BLaER1 (cell line): ENCODE measurements around the gene TLR6.

Experiments
- H3K27ac ChIP-seq: shearing (Covaris generic); formaldehyde crosslinking; 2 replicates; pipeline ENCODE4 v1.8.1; 2022
- H3K27me3 ChIP-seq: shearing (Covaris generic); formaldehyde crosslinking; 2 replicates; pipeline ENCODE4 v1.8.1; 2022
- H3K36me3 ChIP-seq: shearing (Covaris generic); formaldehyde crosslinking; 2 replicates; pipeline ENCODE4 v1.8.1; 2022
- H3K4me1 ChIP-seq: shearing (Covaris generic); formaldehyde crosslinking; 2 replicates; pipeline ENCODE4 v1.8.1; 2022
- H3K4me2 ChIP-seq: shearing (Covaris generic); formaldehyde crosslinking; 2 replicates; pipeline ENCODE4 v1.8.1; 2022
- H3K4me3 ChIP-seq: shearing (Covaris generic); formaldehyde crosslinking; 2 replicates; pipeline ENCODE4 v1.8.1; 2022
- H3K9ac ChIP-seq: shearing (Covaris generic); formaldehyde crosslinking; 2 replicates; pipeline ENCODE4 v1.8.1; 2022
- H3K9me3 ChIP-seq: shearing (Covaris generic); formaldehyde crosslinking; 2 replicates; pipeline ENCODE4 v1.8.1; 2022
- H4K20me1 ChIP-seq: shearing (Covaris generic); formaldehyde crosslinking; 2 replicates; pipeline ENCODE4 v1.8.1; 2022
- Cebpa-rat ChIP-seq: shearing (Covaris generic); IDR thresholded peaks from 2 replicates; pipeline ENCODE4 v1.8.1; 2022

TLR6 gene

GRCh38 chr4:38800366-38800765, 56.3 kb downstream of the TLR6 start:
- H3K4me3 ChIP-seq = no peak overlapping the region
- peaks cover 21% of the 10 kb centered on the region for H3K4me1 ChIP-seq
- H3K36me3 ChIP-seq = peaks cover 79% of the 10 kb centered on the region
- no peak overlapping the region for H3K27ac ChIP-seq
- no peak for TF ChIP-seq Cebpa-rat
- no peak overlapping the region for H3K9ac ChIP-seq
- no peaks in the 10 kb centered on the region for H4K20me1 ChIP-seq
- no peaks in the 10 kb centered on the region for H3K27me3 ChIP-seq
- H3K4me2 ChIP-seq = no peak overlapping the region
- H3K9me3 ChIP-seq = peaks cover 80% of the 10 kb centered on the region

- Histone ChIP-seq H3K4me3 (no peak overlapping the region), H3K9ac (no peak overlapping the region), H3K27me3 (no peaks in the 10 kb centered on the region), H3K4me2 (no peak overlapping the region), H3K4me1 (peaks cover 17% of the 10 kb centered on the region), H3K27ac (no peak overlapping the region), H4K20me1 (no peaks in the 10 kb centered on the region), H3K36me3 (peaks cover 59% of the 10 kb centered on the region), H3K9me3 (peaks cover 53% of the 10 kb centered on the region)
- no peak for TF ChIP-seq Cebpa-rat
Observed at GRCh38 chr4:38795087-38795486, 61.5 kb downstream of the TLR6 start.

- peaks cover 51% of the 10 kb centered on the region for H3K36me3 ChIP-seq
- no peak for TF ChIP-seq Cebpa-rat
- no peaks in the 10 kb centered on the region for H4K20me1 ChIP-seq
- no peaks in the 10 kb centered on the region for H3K27me3 ChIP-seq
- no peak overlapping the region for H3K27ac ChIP-seq
- H3K4me1 ChIP-seq = peaks cover 17% of the 10 kb centered on the region
- H3K4me3 ChIP-seq = no peak overlapping the region
- no peak overlapping the region for H3K4me2 ChIP-seq
- no peak overlapping the region for H3K9ac ChIP-seq
- H3K9me3 ChIP-seq = peaks cover 53% of the 10 kb centered on the region
Observed at GRCh38 chr4:38794051-38794450, 62.6 kb downstream of the TLR6 start.

- TF ChIP-seq Cebpa-rat = no peak
- Histone ChIP-seq H3K9me3 (peaks cover 25% of the 10 kb centered on the region), H3K4me1 (peaks cover 25% of the 10 kb centered on the region), H3K9ac (peak overlapping the region; percentile 44; the same call in 1 of the 2 replicates), H3K36me3 (peaks cover 21% of the 10 kb centered on the region), H3K27ac (peak overlapping the region; percentile 68), H3K4me3 (no peak overlapping the region), H3K27me3 (no peaks in the 10 kb centered on the region), H4K20me1 (no peaks in the 10 kb centered on the region), H3K4me2 (peak overlapping the region; percentile 68)
Observed at GRCh38 chr4:38791010-38791409, 65.6 kb downstream of the TLR6 start.

- Histone ChIP-seq H3K27me3 (no peaks in the 10 kb centered on the region), H3K36me3 (0 out of 2 replicates have a peak, but pooled peaks cover 3% of the 10 kb centered on the region), H3K9me3 (peaks cover 12% of the 10 kb centered on the region), H4K20me1 (no peaks in the 10 kb centered on the region), H3K4me2 (no peak overlapping the region), H3K27ac (no peak overlapping the region), H3K9ac (no peak overlapping the region), H3K4me3 (no peak overlapping the region), H3K4me1 (peaks cover 41% of the 10 kb centered on the region)
- TF ChIP-seq Cebpa-rat = no peak
Observed at GRCh38 chr4:38788317-38788716, 68.3 kb downstream of the TLR6 start.

GRCh38 chr4:38787693-38788092, 68.9 kb downstream of the TLR6 start:
- TF ChIP-seq Cebpa-rat = no peak
- H4K20me1 ChIP-seq = no peaks in the 10 kb centered on the region
- no peak overlapping the region for H3K4me3 ChIP-seq
- 0 out of 2 replicates have a peak, but pooled peaks cover 3% of the 10 kb centered on the region for H3K36me3 ChIP-seq
- H3K9ac ChIP-seq = no peak overlapping the region
- peaks cover 12% of the 10 kb centered on the region for H3K9me3 ChIP-seq
- H3K4me1 ChIP-seq = peaks cover 47% of the 10 kb centered on the region
- no peaks in the 10 kb centered on the region for H3K27me3 ChIP-seq
- no peak overlapping the region for H3K4me2 ChIP-seq
- no peak overlapping the region for H3K27ac ChIP-seq

- H4K20me1 ChIP-seq = no peaks in the 10 kb centered on the region
- H3K4me2 ChIP-seq = peak overlapping the region; percentile 72
- H3K36me3 ChIP-seq = 0 out of 2 replicates have a peak, but pooled peaks cover 3% of the 10 kb centered on the region
- H3K9ac ChIP-seq = no peak overlapping the region; the same call in 1 of the 2 replicates
- no peak overlapping the region for H3K4me3 ChIP-seq
- H3K4me1 ChIP-seq = peaks cover 55% of the 10 kb centered on the region
- H3K27ac ChIP-seq = peak overlapping the region; percentile 56
- TF ChIP-seq Cebpa-rat = peak; percentile 85
- no peaks in the 10 kb centered on the region for H3K27me3 ChIP-seq
- H3K9me3 ChIP-seq = peaks cover 12% of the 10 kb centered on the region
Observed at GRCh38 chr4:38785901-38786402, 70.7 kb downstream of the TLR6 start.

- Histone ChIP-seq H3K9me3 (peaks cover 12% of the 10 kb centered on the region), H3K27ac (peak overlapping the region; percentile 56), H4K20me1 (no peaks in the 10 kb centered on the region), H3K4me2 (peak overlapping the region; percentile 72), H3K27me3 (no peaks in the 10 kb centered on the region), H3K9ac (no peak overlapping the region; the same call in 1 of the 2 replicates), H3K4me1 (peaks cover 54% of the 10 kb centered on the region), H3K36me3 (0 out of 2 replicates have a peak, but pooled peaks cover 3% of the 10 kb centered on the region), H3K4me3 (no peak overlapping the region)
- no peak for TF ChIP-seq Cebpa-rat
Observed at GRCh38 chr4:38785041-38785790, 71.4 kb downstream of the TLR6 start.

- Histone ChIP-seq H3K27ac (0 out of 2 replicates have a peak overlapping the region, but pooled peaks have one; percentile 22), H3K4me3 (no peak overlapping the region), H3K4me2 (no peak overlapping the region), H3K9me3 (peaks cover 2% of the 10 kb centered on the region), H3K4me1 (peaks cover 54% of the 10 kb centered on the region), H4K20me1 (no peaks in the 10 kb centered on the region), H3K36me3 (no peaks in the 10 kb centered on the region), H3K9ac (no peak overlapping the region), H3K27me3 (no peaks in the 10 kb centered on the region)
- TF ChIP-seq Cebpa-rat = no peak
Observed at GRCh38 chr4:38784141-38784540, 72.5 kb downstream of the TLR6 start.

- Histone ChIP-seq H3K27ac (0 out of 2 replicates have a peak overlapping the region, but pooled peaks have one; percentile 28), H3K27me3 (no peaks in the 10 kb centered on the region), H4K20me1 (no peaks in the 10 kb centered on the region), H3K4me1 (peaks cover 54% of the 10 kb centered on the region), H3K4me2 (peak overlapping the region; percentile 73; the same call in 1 of the 2 replicates), H3K4me3 (no peak overlapping the region), H3K9ac (no peak overlapping the region), H3K9me3 (no peaks in the 10 kb centered on the region), H3K36me3 (no peaks in the 10 kb centered on the region)
- no peak for TF ChIP-seq Cebpa-rat
Observed at GRCh38 chr4:38783109-38783460, 73.5 kb downstream of the TLR6 start.
